ENCODE results near the gene COL23A1. TPM values are rescaled to one million over a fixed set of nuclear protein-coding genes. Genes with fewer than 3 reads are reported as not detected.

Gene COL23A1
- total and polyA plus RNA-seq, 2 donors (not counting 1 experiment from before 2014, with no cell fraction given) = 0.20 TPM; not detected in 1

GRCh38 chr5:178386336-178386931 is 203.8 kb downstream of the COL23A1 start:
- intact Hi-C loops (cut with micrococcal nuclease) = no loop called here
- H3K4me3 Mint-ChIP-seq = no peak overlapping the region
- WGBS (ENCODE audit: insufficient coverage) = 88% methylated on average over 16 of the region's 20 CpGs
- no peak overlapping the region for H3K27ac Mint-ChIP-seq
- Histone ChIP-seq H3K27ac (ENCODE audit: low read length in 2 of 2) (no peak overlapping the region), H3K9ac (ENCODE audit: low read length) (no peak overlapping the region), H3K9me3 (ENCODE audit: control extremely low read depth in 1 of 3, control insufficient read depth in 2 of 3, insufficient read depth in 1 of 3, low read length in 2 of 3) (no peaks in the 10 kb centered on the region), H3K27me3 (replicated peaks in 1 of 4; ENCODE audit: control extremely low read depth in 1 of 4, control insufficient read depth in 3 of 4, insufficient read depth in 4 of 4, low read length in 3 of 4) (peaks cover 0 to 7% (median 0%) of the 10 kb centered on the region in 4 experiments), H3K36me3 (replicated peaks in 1 of 2; ENCODE audit: control extremely low read depth in 1 of 2, control insufficient read depth in 1 of 2, extremely low read depth in 1 of 2, insufficient read depth in 2 of 2, low read length in 1 of 2) (no peaks in the 10 kb centered on the region), H4K20me1 (ENCODE audit: control insufficient read depth, insufficient read depth, low read length, poor library complexity, severe bottlenecking) (no peaks in the 10 kb centered on the region), H3K4me3 (ENCODE audit: control extremely low read depth in 1 of 5, extremely low read depth in 1 of 5, insufficient read depth in 1 of 5, low read depth in 2 of 5, low read length in 4 of 5) (no peak overlapping the region), H3K4me1 (ENCODE audit: control insufficient read depth in 2 of 2, insufficient read depth in 2 of 2, low read length in 2 of 2) (no peaks in the 10 kb centered on the region), H3K4me2 (replicated peaks; ENCODE audit: low read depth, low read length, poor library complexity, severe bottlenecking) (no peak overlapping the region), H2AFZ (ENCODE audit: insufficient read depth, low read depth, low read length, poor library complexity, severe bottlenecking) (no peak overlapping the region), H3K79me2 (ENCODE audit: control insufficient read depth, insufficient read depth, low read length) (no peaks in the 10 kb centered on the region)
- no peak for DNase-seq
- peaks cover 18% of the 10 kb centered on the region for H3K27me3 Mint-ChIP-seq
- no peaks in the 10 kb centered on the region for H3K9me3 Mint-ChIP-seq (ENCODE audit: insufficient read depth)
- CTCF ChIA-PET = no interaction called here
- H3K4me1 Mint-ChIP-seq = peaks cover 4% of the 10 kb centered on the region
- no peak for ATAC-seq (ENCODE audit: low read depth)
- no peak for TF ChIP-seq CTCF (IDR thresholded peaks at IDR 0.05)
- TF ChIP-seq EZH2 (IDR thresholded peaks at IDR 0.05; ENCODE audit: borderline replicate concordance, insufficient read depth, low read depth, low read length, poor library complexity, severe bottlenecking) = no peak
- POLR2A ChIA-PET = no interaction called here

- H3K4me2 ChIP-seq (replicated peaks; ENCODE audit: low read depth, low read length, poor library complexity, severe bottlenecking) = no peak overlapping the region
- H3K4me1 ChIP-seq (ENCODE audit: control insufficient read depth in 2 of 2, insufficient read depth in 2 of 2, low read length in 2 of 2) = no peaks in the 10 kb centered on the region
- no peaks in the 10 kb centered on the region for H3K36me3 ChIP-seq (replicated peaks in 1 of 2; ENCODE audit: control extremely low read depth in 1 of 2, control insufficient read depth in 1 of 2, extremely low read depth in 1 of 2, insufficient read depth in 2 of 2, low read length in 1 of 2)
- H4K20me1 ChIP-seq (ENCODE audit: control insufficient read depth, insufficient read depth, low read length, poor library complexity, severe bottlenecking) = no peaks in the 10 kb centered on the region
- no peaks in the 10 kb centered on the region for H3K79me2 ChIP-seq (ENCODE audit: control insufficient read depth, insufficient read depth, low read length)
- ChIA-PET POLR2A (no interaction called here), CTCF (no interaction called here)
- TF ChIP-seq CTCF (IDR thresholded peaks at IDR 0.05) (no peak), EZH2 (IDR thresholded peaks at IDR 0.05; ENCODE audit: borderline replicate concordance, insufficient read depth, low read depth, low read length, poor library complexity, severe bottlenecking) (no peak)
- no peak overlapping the region for H3K9ac ChIP-seq (ENCODE audit: low read length)
- DNase-seq (no peak), ATAC-seq (ENCODE audit: low read depth) (no peak)
- no peak overlapping the region for H2AFZ ChIP-seq (ENCODE audit: insufficient read depth, low read depth, low read length, poor library complexity, severe bottlenecking)
- intact Hi-C loops (cut with micrococcal nuclease) = no loop called here
- no peak overlapping the region for H3K4me3 Mint-ChIP-seq
- WGBS (ENCODE audit: insufficient coverage) = 73% methylated on average over 12 of the region's 13 CpGs
- H3K27me3 Mint-ChIP-seq = peaks cover 18% of the 10 kb centered on the region
- H3K27me3 ChIP-seq (replicated peaks in 1 of 4; ENCODE audit: control extremely low read depth in 1 of 4, control insufficient read depth in 3 of 4, insufficient read depth in 4 of 4, low read length in 3 of 4) = peaks cover 0 to 7% (median 0%) of the 10 kb centered on the region in 4 experiments
- no peak overlapping the region for H3K27ac Mint-ChIP-seq
- H3K4me1 Mint-ChIP-seq = peaks cover 4% of the 10 kb centered on the region
- no peak overlapping the region for H3K27ac ChIP-seq (ENCODE audit: low read length in 2 of 2)
- H3K9me3 Mint-ChIP-seq (ENCODE audit: insufficient read depth) = no peaks in the 10 kb centered on the region
- no peak overlapping the region for H3K4me3 ChIP-seq (ENCODE audit: control extremely low read depth in 1 of 5, extremely low read depth in 1 of 5, insufficient read depth in 1 of 5, low read depth in 2 of 5, low read length in 4 of 5)
- no peaks in the 10 kb centered on the region for H3K9me3 ChIP-seq (ENCODE audit: control extremely low read depth in 1 of 3, control insufficient read depth in 2 of 3, insufficient read depth in 1 of 3, low read length in 2 of 3)
Observed at GRCh38 chr5:178385496-178385890, 204.7 kb downstream of the COL23A1 start.

Data from B cell (primary cell).